HepG2 (cell line): ENCODE data around the gene OPRM1. TPM values are rescaled to one million over a fixed set of nuclear protein-coding genes. Genes with fewer than 3 reads are reported as not detected.

ENCODE experiments used
- ATAC-seq: fragments of 200-7000 bp; cut with Tn5 transposase; 3 replicates; pipeline ENCODE4 v1.9.1; 2020; ENCODE audit warnings: mild to moderate bottlenecking, moderate library complexity
- BruUV-seq: library from RNA; stranded (reverse); fragments of 400-500 nt; replicated peaks from 2 replicates; lab custom pipeline; 2021; lab: Mats Ljungman, UMichigan
- CTCF ChIA-PET: fragments of 300-600 bp; formaldehyde crosslinking; extraction: SDS; loops from one replicate; lab custom pipeline; 2021; ENCODE audit warnings: low total read pairs, inconsistent platforms, low intra/inter-chr PET ratio; lab: Yijun Ruan, JAX
- POLR2A ChIA-PET: fragments of 350-600 bp; sonication (Branson Sonifier 250); formaldehyde crosslinking; loops from one replicate; lab custom pipeline; 2020; ENCODE audit warnings: antibody characterized with exemption, inconsistent platforms; lab: Yijun Ruan, JAX
- DNase-seq: peaks from one replicate; pipeline ENCODE4 v3.0.0-alpha.2; 2015; ENCODE audit warnings: low spot score
- FAIRE-seq: peaks from 3 replicates; lab custom pipeline; 2011; peaks lifted over from hg19 to GRCh38; lab: Jason Lieb, UNC
- H2AFZ ChIP-seq: one replicate; pipeline ENCODE4 v1.6.1; 2011; ENCODE audit warnings: low read length, inconsistent platforms
- H3K27ac ChIP-seq: fragments of 300-600 bp; 3 replicates; pipeline ENCODE4 v1.8.0; 2011; ENCODE audit warnings: mixed run types, mild to moderate bottlenecking, mixed read lengths, low read length, inconsistent platforms; ENCODE audit not compliant: insufficient read depth; ENCODE audit errors: extremely low read length
- H3K27me3 ChIP-seq, 2 experiments: fragments of 200-600 bp in 1 of 2; 2 replicates in 1 of 2; 3 replicates in 1 of 2; pipeline versions ENCODE4 v1.6.0 to v1.8.0; 2011; ENCODE audit warnings: low read length in 2 of 2, mild to moderate bottlenecking in 2 of 2, moderate library complexity in 2 of 2, inconsistent platforms in 1 of 2; ENCODE audit not compliant: insufficient read depth in 2 of 2, control insufficient read depth in 1 of 2
- H3K36me3 ChIP-seq, 2 experiments: fragments of 200-600 bp in 1 of 2; replicated peaks in 1 of 2; 2 replicates in 1 of 2; 3 replicates in 1 of 2; pipeline versions ENCODE4 v1.5.1 to v1.8.0; 2011; ENCODE audit warnings: low read length in 2 of 2, inconsistent platforms in 1 of 2; ENCODE audit not compliant: insufficient read depth in 2 of 2, control insufficient read depth in 1 of 2
- H3K4me1 ChIP-seq: 2 replicates; pipeline ENCODE4 v1.5.1; 2012; ENCODE audit warnings: low read length, inconsistent platforms; ENCODE audit not compliant: insufficient read depth
- H3K4me2 ChIP-seq: 2 replicates; pipeline ENCODE4 v1.6.0; 2011; ENCODE audit warnings: low read depth, low read length, inconsistent platforms
- H3K4me3 ChIP-seq, 3 experiments: fragments of 200-600 bp in 1 of 3; sonication (generic), shearing (Covaris generic) in 1 of 3; replicated peaks in 1 of 3; 2 replicates each; pipeline ENCODE4 v1.5.1; 2011 to 2016; ENCODE audit warnings: low read length in 3 of 3, inconsistent platforms in 2 of 3, low read depth in 2 of 3, mild to moderate bottlenecking in 2 of 3, control low read depth in 1 of 3, mixed read lengths in 1 of 3; ENCODE audit not compliant: insufficient read depth in 1 of 3
- H3K79me2 ChIP-seq: one replicate; pipeline ENCODE4 v1.6.1; 2011; ENCODE audit warnings: low read length, inconsistent platforms; ENCODE audit not compliant: insufficient read depth
- H3K9ac ChIP-seq: 2 replicates; pipeline ENCODE4 v1.6.0; 2011; ENCODE audit warnings: mild to moderate bottlenecking, low read depth, low read length, inconsistent platforms; ENCODE audit not compliant: insufficient read depth
- H3K9me3 ChIP-seq: 2 replicates; pipeline ENCODE4 v1.5.1; 2012; ENCODE audit warnings: mild to moderate bottlenecking, low read length
- H4K20me1 ChIP-seq: 2 replicates; pipeline ENCODE4 v1.6.0; 2011; ENCODE audit warnings: inconsistent platforms, mild to moderate bottlenecking, low read length, moderate library complexity; ENCODE audit not compliant: insufficient read depth
- CBX2 ChIP-seq, 2 experiments: fragments of 200-600 bp in 1 of 2; sonication (generic); formaldehyde crosslinking in 1 of 2; IDR thresholded peaks; 2 replicates each; pipeline versions ENCODE4 v1.7.0 to v1.8.1; 2018 to 2022; ENCODE audit warnings: low read depth in 2 of 2, low read length in 1 of 2, mild to moderate bottlenecking in 1 of 2, missing genetic modification reagents in 1 of 2
- HMG20B ChIP-seq: conservative IDR thresholded peaks from 2 replicates; pipeline ENCODE4 v1.6.1; 2016; ENCODE audit warnings: missing genetic modification reagents, missing compliant biosample characterization
- IKZF4 ChIP-seq: sonication (generic); formaldehyde crosslinking; IDR thresholded peaks from 2 replicates; pipeline ENCODE4 v1.5.1; 2020; ENCODE audit warnings: borderline replicate concordance, mild to moderate bottlenecking, low read depth, missing genetic modification reagents; ENCODE audit errors: not compliant biosample characterization
- PITX1 ChIP-seq: sonication (generic); formaldehyde crosslinking; IDR thresholded peaks from 2 replicates; pipeline ENCODE4 v1.5.1; 2020; ENCODE audit warnings: mild to moderate bottlenecking, missing genetic modification reagents
- SMAD9 ChIP-seq: sonication (generic); formaldehyde crosslinking; IDR thresholded peaks from 2 replicates; pipeline ENCODE4 v1.5.1; 2020; ENCODE audit warnings: mild to moderate bottlenecking, missing genetic modification reagents
- THAP11 ChIP-seq: IDR thresholded peaks from 2 replicates; pipeline ENCODE4 v1.6.1; 2016; ENCODE audit warnings: missing biosample characterization, missing genetic modification reagents
- ZBTB1 ChIP-seq: sonication (generic); formaldehyde crosslinking; IDR thresholded peaks from 2 replicates; pipeline ENCODE4 v1.4.0; 2020; ENCODE audit warnings: missing genetic modification reagents, borderline replicate concordance
- ZNF782 ChIP-seq: sonication (generic); formaldehyde crosslinking; IDR thresholded peaks from 2 replicates; pipeline ENCODE4 v1.4.0; 2020; ENCODE audit warnings: missing genetic modification reagents, mild to moderate bottlenecking, borderline replicate concordance
- WGBS: methylation state at CpG from one replicate; pipeline ENCODE4 v1.1.6; 2017; ENCODE audit warnings: low lambda C conversion rate; 5-methylcytosine and 5-hydroxymethylcytosine counted together
- in situ Hi-C: cut with HindIII; loops from 2 replicates; pipeline ENCODE4 v1.10.0; 2017; ENCODE audit warnings: low pct_unique_long_range_greater_than_20kb; ENCODE audit not compliant: extremely low pct_ligation_motif_present
- intact Hi-C: fragments of 100-400 bp; cut with micrococcal nuclease; formaldehyde crosslinking; loops from one replicate; pipeline ENCODE4 v1.10.0; 2022; ENCODE audit not compliant: unreplicated experiment
- polyA plus RNA-seq, 8 experiments: library from polyadenylated mRNA; depleted of rRNA in 3 of 8; stranded (reverse) in 7 of 8; unstranded in 1 of 8; fragments of >200 nt; fragmentation: Illumina TruSeq in 4 of 8; extraction: Trizol in 4 of 8; gene quantifications; 2 replicates each; pipeline versions ENCODE4 v1.2.1 to v1.2.3, GENCODE V29; 2011 to 2016; ENCODE audit warnings: low read depth in 4 of 8, missing spikeins in 1 of 8, mixed read lengths in 1 of 8; ENCODE audit not compliant: insufficient read depth in 1 of 8
- total RNA-seq, 5 experiments: library from RNA; depleted of rRNA; stranded (reverse); fragments of >200 nt; fragmentation: Illumina TruSeq; extraction: Trizol; gene quantifications; 2 replicates each; pipeline ENCODE4 v1.2.3, GENCODE V29; 2016; ENCODE audit warnings: low read depth in 1 of 5
- TF ChIP-seq, protein P1 (sequence below): sonication (generic); formaldehyde crosslinking; IDR thresholded peaks from 2 replicates; pipeline ENCODE4 v1.8.1; 2023; ENCODE audit warnings: missing genetic modification reagents, mild to moderate bottlenecking, borderline replicate concordance
- TF ChIP-seq, protein P2 (sequence below): sonication (generic); formaldehyde crosslinking; IDR thresholded peaks from 2 replicates; pipeline ENCODE4 v1.5.1; 2020; ENCODE audit warnings: mild to moderate bottlenecking, missing genetic modification reagents, borderline replicate concordance
- TF ChIP-seq, protein P3 (sequence below): sonication (generic); formaldehyde crosslinking; IDR thresholded peaks from 2 replicates; pipeline ENCODE4 v1.4.0; 2020; ENCODE audit warnings: missing genetic modification reagents, borderline replicate concordance

The OPRM1 gene
- total and polyA plus RNA-seq, 2 of the 13 experiments (the other 11 are each of a cell fraction or from before 2014, with no cell fraction given) = not detected

GRCh38 chr6:154268486-154268885, 229.4 kb downstream of the OPRM1 start:
- Histone ChIP-seq H3K79me2 (no peaks in the 10 kb centered on the region), H2AFZ (no peak overlapping the region), H3K36me3 (no peaks in the 10 kb centered on the region), H3K9me3 (no peaks in the 10 kb centered on the region), H3K27ac (no peak overlapping the region), H3K4me3 (no peak overlapping the region), H4K20me1 (no peaks in the 10 kb centered on the region), H3K27me3 (peaks cover 0 to 4% of the 10 kb centered on the region in 2 experiments; a peak in 1 of 5 replicates), H3K4me2 (no peak overlapping the region), H3K4me1 (no peaks in the 10 kb centered on the region), H3K9ac (no peak overlapping the region)
- POLR2A ChIA-PET = no interaction called here
- DNase-seq (no peak), FAIRE-seq (no peak), ATAC-seq (no peak)
- in situ Hi-C loops = no loop called here
- intact Hi-C loops = no loop called here
- CTCF ChIA-PET = no interaction called here
- no TSS peak for BruUV-seq
- TF ChIP-seq HMG20B (CRISPR knock-in tag) (no peak), PITX1 (CRISPR knock-in tag) (no peak), SMAD9 (CRISPR knock-in tag) (no peak), IKZF4 (CRISPR knock-in tag) (no peak)
- 38% methylated on average over 3 of the region's 3 CpGs for WGBS

DNA sequence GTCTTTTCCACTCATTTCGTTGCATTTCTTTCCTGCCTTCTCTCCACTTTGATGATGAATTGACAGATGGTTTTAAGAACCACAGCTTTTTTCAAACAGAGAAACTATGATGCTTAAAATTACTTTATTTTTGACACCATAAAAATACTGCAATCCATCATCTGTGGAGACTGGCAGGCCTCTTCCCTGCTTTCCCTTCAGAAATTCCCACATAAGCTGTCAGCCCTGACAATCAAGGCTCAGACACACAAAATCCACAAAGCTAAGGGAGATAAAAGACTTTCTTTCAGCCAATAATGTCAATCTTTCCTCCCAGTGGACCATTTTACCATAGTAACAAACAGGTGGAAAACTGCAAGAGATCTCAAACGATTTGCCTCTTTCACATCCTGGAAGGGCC, 235.1 kb downstream of the OPRM1 start:
- no peaks in the 10 kb centered on the region for H3K36me3 ChIP-seq
- no peaks in the 10 kb centered on the region for H3K4me1 ChIP-seq
- DNase-seq (no peak), FAIRE-seq (no peak), ATAC-seq (no peak)
- TF ChIP-seq CBX2 (IDR thresholded peaks at IDR 0.05; ENCODE audit: low read depth, low read length) (no peak), CBX2 (CRISPR knock-in tag; IDR thresholded peaks at IDR 0.05; ENCODE audit: low read depth) (no peak), ZBTB1 (no peak), THAP11 (CRISPR knock-in tag) (no peak), ZNF782 (no peak)
- TF ChIP-seq, protein P1, sequence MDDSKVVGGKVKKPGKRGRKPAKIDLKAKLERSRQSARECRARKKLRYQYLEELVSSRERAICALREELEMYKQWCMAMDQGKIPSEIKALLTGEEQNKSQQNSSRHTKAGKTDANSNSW = no peak
- TF ChIP-seq, protein P2, sequence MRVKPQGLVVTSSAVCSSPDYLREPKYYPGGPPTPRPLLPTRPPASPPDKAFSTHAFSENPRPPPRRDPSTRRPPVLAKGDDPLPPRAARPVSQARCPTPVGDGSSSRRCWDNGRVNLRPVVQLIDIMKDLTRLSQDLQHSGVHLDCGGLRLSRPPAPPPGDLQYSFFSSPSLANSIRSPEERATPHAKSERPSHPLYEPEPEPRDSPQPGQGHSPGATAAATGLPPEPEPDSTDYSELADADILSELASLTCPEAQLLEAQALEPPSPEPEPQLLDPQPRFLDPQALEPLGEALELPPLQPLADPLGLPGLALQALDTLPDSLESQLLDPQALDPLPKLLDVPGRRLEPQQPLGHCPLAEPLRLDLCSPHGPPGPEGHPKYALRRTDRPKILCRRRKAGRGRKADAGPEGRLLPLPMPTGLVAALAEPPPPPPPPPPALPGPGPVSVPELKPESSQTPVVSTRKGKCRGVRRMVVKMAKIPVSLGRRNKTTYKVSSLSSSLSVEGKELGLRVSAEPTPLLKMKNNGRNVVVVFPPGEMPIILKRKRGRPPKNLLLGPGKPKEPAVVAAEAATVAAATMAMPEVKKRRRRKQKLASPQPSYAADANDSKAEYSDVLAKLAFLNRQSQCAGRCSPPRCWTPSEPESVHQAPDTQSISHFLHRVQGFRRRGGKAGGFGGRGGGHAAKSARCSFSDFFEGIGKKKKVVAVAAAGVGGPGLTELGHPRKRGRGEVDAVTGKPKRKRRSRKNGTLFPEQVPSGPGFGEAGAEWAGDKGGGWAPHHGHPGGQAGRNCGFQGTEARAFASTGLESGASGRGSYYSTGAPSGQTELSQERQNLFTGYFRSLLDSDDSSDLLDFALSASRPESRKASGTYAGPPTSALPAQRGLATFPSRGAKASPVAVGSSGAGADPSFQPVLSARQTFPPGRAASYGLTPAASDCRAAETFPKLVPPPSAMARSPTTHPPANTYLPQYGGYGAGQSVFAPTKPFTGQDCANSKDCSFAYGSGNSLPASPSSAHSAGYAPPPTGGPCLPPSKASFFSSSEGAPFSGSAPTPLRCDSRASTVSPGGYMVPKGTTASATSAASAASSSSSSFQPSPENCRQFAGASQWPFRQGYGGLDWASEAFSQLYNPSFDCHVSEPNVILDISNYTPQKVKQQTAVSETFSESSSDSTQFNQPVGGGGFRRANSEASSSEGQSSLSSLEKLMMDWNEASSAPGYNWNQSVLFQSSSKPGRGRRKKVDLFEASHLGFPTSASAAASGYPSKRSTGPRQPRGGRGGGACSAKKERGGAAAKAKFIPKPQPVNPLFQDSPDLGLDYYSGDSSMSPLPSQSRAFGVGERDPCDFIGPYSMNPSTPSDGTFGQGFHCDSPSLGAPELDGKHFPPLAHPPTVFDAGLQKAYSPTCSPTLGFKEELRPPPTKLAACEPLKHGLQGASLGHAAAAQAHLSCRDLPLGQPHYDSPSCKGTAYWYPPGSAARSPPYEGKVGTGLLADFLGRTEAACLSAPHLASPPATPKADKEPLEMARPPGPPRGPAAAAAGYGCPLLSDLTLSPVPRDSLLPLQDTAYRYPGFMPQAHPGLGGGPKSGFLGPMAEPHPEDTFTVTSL (CRISPR knock-in tag) = no peak
- TF ChIP-seq, protein P3, sequence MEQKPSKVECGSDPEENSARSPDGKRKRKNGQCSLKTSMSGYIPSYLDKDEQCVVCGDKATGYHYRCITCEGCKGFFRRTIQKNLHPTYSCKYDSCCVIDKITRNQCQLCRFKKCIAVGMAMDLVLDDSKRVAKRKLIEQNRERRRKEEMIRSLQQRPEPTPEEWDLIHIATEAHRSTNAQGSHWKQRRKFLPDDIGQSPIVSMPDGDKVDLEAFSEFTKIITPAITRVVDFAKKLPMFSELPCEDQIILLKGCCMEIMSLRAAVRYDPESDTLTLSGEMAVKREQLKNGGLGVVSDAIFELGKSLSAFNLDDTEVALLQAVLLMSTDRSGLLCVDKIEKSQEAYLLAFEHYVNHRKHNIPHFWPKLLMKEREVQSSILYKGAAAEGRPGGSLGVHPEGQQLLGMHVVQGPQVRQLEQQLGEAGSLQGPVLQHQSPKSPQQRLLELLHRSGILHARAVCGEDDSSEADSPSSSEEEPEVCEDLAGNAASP (CRISPR knock-in tag) = no peak
- no peak overlapping the region for H3K27ac ChIP-seq
- H3K27me3 ChIP-seq = peaks cover 0 to 4% of the 10 kb centered on the region in 2 experiments; a peak in 1 of 5 replicates
- no peak overlapping the region for H3K4me2 ChIP-seq
- POLR2A ChIA-PET = no interaction called here
- H3K9ac ChIP-seq = no peak overlapping the region
- intact Hi-C loops (no loop called here), in situ Hi-C loops (no loop called here)
- 6% methylated on average over 2 of the region's 2 CpGs for WGBS
- no peaks in the 10 kb centered on the region for H3K79me2 ChIP-seq
- H2AFZ ChIP-seq = no peak overlapping the region
- no TSS peak for BruUV-seq
- no peak overlapping the region for H3K4me3 ChIP-seq
- H4K20me1 ChIP-seq = no peaks in the 10 kb centered on the region
- CTCF ChIA-PET = no interaction called here
- no peaks in the 10 kb centered on the region for H3K9me3 ChIP-seq
